Measurements from ENCODE around the gene FXYD2. TPM values are rescaled to one million over a fixed set of nuclear protein-coding genes. Genes with fewer than 3 reads are reported as not detected.

The FXYD2 gene
- total and polyA plus RNA-seq, 9 of the 15 experiments (the other 6 are each of a cell fraction or from before 2014, with no cell fraction given): not detected

DNA sequence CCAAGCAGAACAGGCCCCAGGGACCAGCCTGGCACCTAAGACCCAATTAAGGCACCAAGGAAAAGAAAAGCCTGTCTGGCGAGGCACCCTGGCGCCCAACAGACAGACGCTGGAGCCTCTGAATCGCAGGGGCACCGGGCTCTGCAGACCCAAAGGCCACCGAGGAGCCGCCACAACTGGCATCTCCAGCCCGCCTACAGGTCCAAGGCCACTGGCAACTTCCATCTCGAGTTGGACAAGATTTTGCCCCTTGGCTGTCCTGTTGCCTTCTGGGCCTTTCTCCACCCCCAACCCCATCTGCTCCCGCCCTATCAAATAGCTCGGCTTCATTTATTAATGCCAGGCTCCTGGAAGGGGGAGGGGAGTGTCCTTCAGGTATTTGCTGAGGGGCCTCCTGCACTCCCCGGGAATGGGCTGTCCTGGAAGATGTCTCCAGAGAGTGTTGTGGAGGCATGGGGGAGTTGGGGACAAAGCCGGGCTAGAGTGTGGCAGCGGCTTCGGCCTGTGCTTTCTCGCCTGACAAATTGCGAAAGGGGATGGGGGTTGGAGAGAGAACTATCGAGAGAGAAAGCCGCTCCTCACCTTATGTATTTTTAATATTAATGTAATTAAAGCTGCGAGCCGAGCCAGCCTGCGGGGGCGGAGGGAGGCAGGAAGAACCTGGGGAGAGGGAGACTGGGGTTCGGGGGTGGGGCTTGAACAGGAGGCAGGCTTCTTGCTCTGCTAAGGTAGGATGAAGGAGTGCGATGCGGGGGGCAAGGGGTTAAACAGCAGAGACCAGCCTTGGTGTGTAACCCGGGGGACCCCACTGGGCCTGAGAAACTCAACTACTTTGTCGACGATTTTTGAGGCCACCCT, 29.5 kb downstream of the FXYD2 start:
- ATAC-seq (no peak), FAIRE-seq (no peak), DNase-seq (ENCODE audit: extremely low read depth in 1 of 4, low spot score in 3 of 4) (no peak)
- Histone ChIP-seq H3K27ac (ENCODE audit: extremely low read depth, low read depth, low read length) (no peak overlapping the region), H2AFZ (ENCODE audit: low read depth, low read length) (no peak overlapping the region), H3K36me3 (ENCODE audit: control insufficient read depth, insufficient read depth, low read length) (no peaks in the 10 kb centered on the region), H3K4me1 (replicated peaks in 1 of 2; ENCODE audit: control insufficient read depth in 2 of 2, insufficient read depth in 2 of 2, low read length in 2 of 2) (peaks cover 0 to 19% of the 10 kb centered on the region in 2 experiments; a peak in 1 of 5 replicates), H3K9me3 (replicated peaks; ENCODE audit: control insufficient read depth, insufficient read depth, low read depth, low read length) (no peaks in the 10 kb centered on the region), H3K9ac (ENCODE audit: insufficient read depth in 1 of 2, low read depth in 2 of 2, low read length in 2 of 2) (no peak overlapping the region), H3K79me2 (ENCODE audit: control insufficient read depth, insufficient read depth, low read length) (no peaks in the 10 kb centered on the region), H3K27me3 (ENCODE audit: control insufficient read depth in 2 of 2, insufficient read depth in 2 of 2, low read length in 2 of 2) (peaks cover 28 to 79% of the 10 kb centered on the region in 2 experiments; a peak in 4 of 5 replicates), H3K9me1 (ENCODE audit: control insufficient read depth, insufficient read depth, low read length) (no peaks in the 10 kb centered on the region), H3K4me3 (no peak overlapping the region), H4K20me1 (replicated peaks; ENCODE audit: control insufficient read depth, insufficient read depth, low read length) (peaks cover 5% of the 10 kb centered on the region; the same call in 1 of the 2 replicates), H3K4me2 (ENCODE audit: insufficient read depth, low read length) (no peak overlapping the region)
- no TSS peak for BruUV-seq (replicated peaks)
- POLR2A ChIA-PET: no interaction called here
- 13% methylated on average over 26 of the region's 29 CpGs for WGBS (ENCODE audit: insufficient coverage, low coverage, missing lambda C conversion rate)
- in situ Hi-C loops (cut with MboI): no loop called here
- intact Hi-C loops (cut with micrococcal nuclease): no loop called here
- CTCF ChIA-PET (ENCODE audit: low intra/inter-chr PET ratio): no interaction called here
- TF ChIP-seq XRCC4 (IDR thresholded peaks at IDR 0.05; ENCODE audit: extremely low read depth, insufficient read depth, insufficient read length) (no peak), POLR2A (conservative IDR thresholded peaks at IDR 0.05) (no peak), L3MBTL2 (IDR thresholded peaks at IDR 0.05) (no peak), ZNF766 (CRISPR knock-in tag; conservative IDR thresholded peaks at IDR 0.05) (no peak), YBX1 (IDR thresholded peaks at IDR 0.05) (no peak), SIX5 (IDR thresholded peaks at IDR 0.05; ENCODE audit: borderline replicate concordance in 1 of 2, insufficient read depth in 1 of 2, low read depth in 1 of 2, low read length in 2 of 2) (no peak), ZNF175 (CRISPR knock-in tag; IDR thresholded peaks at IDR 0.05; ENCODE audit: low read depth) (no peak), ZNF354B (CRISPR knock-in tag; IDR thresholded peaks at IDR 0.05) (no peak), ZNF717 (CRISPR knock-in tag; IDR thresholded peaks at IDR 0.05) (no peak), EWSR1 (IDR thresholded peaks at IDR 0.05; ENCODE audit: borderline replicate concordance, low read depth, partially characterized antibody) (no peak)
- TF ChIP-seq, protein P1, sequence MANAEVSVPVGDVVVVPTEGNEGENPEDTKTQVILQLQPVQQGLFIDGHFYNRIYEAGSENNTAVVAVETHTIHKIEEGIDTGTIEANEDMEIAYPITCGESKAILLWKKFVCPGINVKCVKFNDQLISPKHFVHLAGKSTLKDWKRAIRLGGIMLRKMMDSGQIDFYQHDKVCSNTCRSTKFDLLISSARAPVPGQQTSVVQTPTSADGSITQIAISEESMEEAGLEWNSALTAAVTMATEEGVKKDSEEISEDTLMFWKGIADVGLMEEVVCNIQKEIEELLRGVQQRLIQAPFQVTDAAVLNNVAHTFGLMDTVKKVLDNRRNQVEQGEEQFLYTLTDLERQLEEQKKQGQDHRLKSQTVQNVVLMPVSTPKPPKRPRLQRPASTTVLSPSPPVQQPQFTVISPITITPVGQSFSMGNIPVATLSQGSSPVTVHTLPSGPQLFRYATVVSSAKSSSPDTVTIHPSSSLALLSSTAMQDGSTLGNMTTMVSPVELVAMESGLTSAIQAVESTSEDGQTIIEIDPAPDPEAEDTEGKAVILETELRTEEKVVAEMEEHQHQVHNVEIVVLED (CRISPR knock-in tag; IDR thresholded peaks at IDR 0.05): no peak
- TF ChIP-seq, protein P2, sequence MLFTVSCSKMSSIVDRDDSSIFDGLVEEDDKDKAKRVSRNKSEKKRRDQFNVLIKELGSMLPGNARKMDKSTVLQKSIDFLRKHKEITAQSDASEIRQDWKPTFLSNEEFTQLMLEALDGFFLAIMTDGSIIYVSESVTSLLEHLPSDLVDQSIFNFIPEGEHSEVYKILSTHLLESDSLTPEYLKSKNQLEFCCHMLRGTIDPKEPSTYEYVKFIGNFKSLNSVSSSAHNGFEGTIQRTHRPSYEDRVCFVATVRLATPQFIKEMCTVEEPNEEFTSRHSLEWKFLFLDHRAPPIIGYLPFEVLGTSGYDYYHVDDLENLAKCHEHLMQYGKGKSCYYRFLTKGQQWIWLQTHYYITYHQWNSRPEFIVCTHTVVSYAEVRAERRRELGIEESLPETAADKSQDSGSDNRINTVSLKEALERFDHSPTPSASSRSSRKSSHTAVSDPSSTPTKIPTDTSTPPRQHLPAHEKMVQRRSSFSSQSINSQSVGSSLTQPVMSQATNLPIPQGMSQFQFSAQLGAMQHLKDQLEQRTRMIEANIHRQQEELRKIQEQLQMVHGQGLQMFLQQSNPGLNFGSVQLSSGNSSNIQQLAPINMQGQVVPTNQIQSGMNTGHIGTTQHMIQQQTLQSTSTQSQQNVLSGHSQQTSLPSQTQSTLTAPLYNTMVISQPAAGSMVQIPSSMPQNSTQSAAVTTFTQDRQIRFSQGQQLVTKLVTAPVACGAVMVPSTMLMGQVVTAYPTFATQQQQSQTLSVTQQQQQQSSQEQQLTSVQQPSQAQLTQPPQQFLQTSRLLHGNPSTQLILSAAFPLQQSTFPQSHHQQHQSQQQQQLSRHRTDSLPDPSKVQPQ (CRISPR knock-in tag; IDR thresholded peaks at IDR 0.05; ENCODE audit: borderline replicate concordance): no peak
- TF ChIP-seq, protein P3, sequence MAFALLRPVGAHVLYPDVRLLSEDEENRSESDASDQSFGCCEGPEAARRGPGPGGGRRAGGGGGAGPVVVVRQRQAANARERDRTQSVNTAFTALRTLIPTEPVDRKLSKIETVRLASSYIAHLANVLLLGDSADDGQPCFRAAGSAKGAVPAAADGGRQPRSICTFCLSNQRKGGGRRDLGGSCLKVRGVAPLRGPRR (CRISPR knock-in tag; IDR thresholded peaks at IDR 0.05): no peak
- TF ChIP-seq, protein P4, sequence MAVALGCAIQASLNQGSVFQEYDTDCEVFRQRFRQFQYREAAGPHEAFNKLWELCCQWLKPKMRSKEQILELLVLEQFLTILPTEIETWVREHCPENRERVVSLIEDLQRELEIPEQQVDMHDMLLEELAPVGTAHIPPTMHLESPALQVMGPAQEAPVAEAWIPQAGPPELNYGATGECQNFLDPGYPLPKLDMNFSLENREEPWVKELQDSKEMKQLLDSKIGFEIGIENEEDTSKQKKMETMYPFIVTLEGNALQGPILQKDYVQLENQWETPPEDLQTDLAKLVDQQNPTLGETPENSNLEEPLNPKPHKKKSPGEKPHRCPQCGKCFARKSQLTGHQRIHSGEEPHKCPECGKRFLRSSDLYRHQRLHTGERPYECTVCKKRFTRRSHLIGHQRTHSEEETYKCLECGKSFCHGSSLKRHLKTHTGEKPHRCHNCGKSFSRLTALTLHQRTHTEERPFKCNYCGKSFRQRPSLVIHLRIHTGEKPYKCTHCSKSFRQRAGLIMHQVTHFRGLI (CRISPR knock-in tag; IDR thresholded peaks at IDR 0.05): no peak
